Left lung (tissue), 10 donors: Measurements from ENCODE around the gene CUX1. TPM values are rescaled to one million over a fixed set of nuclear protein-coding genes. Genes with fewer than 3 reads are reported as not detected.

ENCODE experiments used
- ATAC-seq: fragments of 200-7000 bp; cut with Tn5 transposase; one replicate; pipeline ENCODE4 v1.9.1; 2020; ENCODE audit warnings: moderate library complexity
- DNase-seq, 4 donors: peaks; one replicate each; pipeline ENCODE4 v3.0.0-alpha.2; 2013 to 2020
- H3K27ac ChIP-seq, 2 donors: fragments of 200-600 bp; sonication (generic) in 1 of 2; one replicate each; pipeline versions ENCODE4 v1.5.0 to v1.8.0; 2020 to 2021
- H3K27me3 ChIP-seq, 2 donors: fragments of 200-600 bp; sonication (generic) in 1 of 2; one replicate each; pipeline versions ENCODE4 v1.5.0 to v1.8.0; 2020 to 2021
- H3K36me3 ChIP-seq, 2 donors: fragments of 200-600 bp; sonication (generic) in 1 of 2; one replicate each; pipeline versions ENCODE4 v1.5.0 to v1.8.0; 2020 to 2021
- H3K4me1 ChIP-seq, 2 donors: fragments of 200-600 bp; one replicate each; pipeline ENCODE4 v1.8.0; 2021
- H3K4me3 ChIP-seq, 2 donors: fragments of 200-600 bp; sonication (generic) in 1 of 2; one replicate each; pipeline versions ENCODE4 v1.5.0 to v1.8.0; 2020 to 2021; ENCODE audit warnings: mild to moderate bottlenecking in 1 of 2
- H3K9me3 ChIP-seq, 2 donors: fragments of 200-600 bp; sonication (generic) in 1 of 2; one replicate each; pipeline versions ENCODE4 v1.5.0 to v1.8.0; 2020 to 2021
- intact Hi-C, 2 donors: fragments of 100-400 bp; cut with DNase I; formaldehyde crosslinking; loops; one replicate each; pipeline versions ENCODE4 v1.11.2 to v1.14.2; 2022
- polyA plus RNA-seq, 6 donors: library from polyadenylated mRNA; unstranded; fragments of 120-200 nt; gene quantifications; one replicate each; pipeline ENCODE4 v1.2.1, GENCODE V29; 2013; ENCODE audit not compliant: insufficient read length in 6 of 6
- total RNA-seq, 2 donors: library from RNA; stranded (reverse); fragmentation: NEBNext Ultra II Directional; extraction: Animal tissue kit (Norgen Biotek cat#: 25700); gene quantifications; one replicate each; pipeline ENCODE4 v1.2.1, GENCODE V29; 2021
- TF ChIP-seq, protein P1 (sequence below), 2 donors: fragments of 200-600 bp; sonication (generic) in 1 of 2; IDR thresholded peaks; one replicate each; pipeline versions ENCODE4 v1.5.0 to v1.8.0; 2021; ENCODE audit warnings: antibody characterized with exemption in 2 of 2
- donor health status: DM: no; HTN: yes; CAD: no.
- donor health status: DM: no; HTN: no; CAD: no.

CUX1 gene
- total and polyA plus RNA-seq, 8 donors = 86.4 to 157 (median 96.4) TPM

DNA sequence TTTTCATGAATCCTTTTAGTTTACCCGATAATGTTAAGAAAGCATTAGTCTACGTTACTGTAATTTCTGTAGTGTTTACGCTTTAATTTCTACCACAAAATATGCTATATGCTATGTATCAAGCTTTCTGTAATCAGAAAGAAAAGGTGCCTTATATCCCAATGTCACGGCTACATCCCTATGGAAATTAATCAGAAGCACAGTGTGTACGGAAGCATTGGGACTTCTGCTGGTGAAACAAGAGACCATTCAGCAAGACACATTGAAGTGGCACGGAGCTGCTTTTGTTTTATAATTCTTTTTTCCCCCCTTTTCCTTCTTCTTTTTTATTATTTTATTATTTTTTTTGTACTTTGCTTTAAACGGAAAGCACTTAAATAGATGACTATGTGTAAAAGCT is 438.1 kb downstream of the CUX1 start:
- no peaks in the 10 kb centered on the region for H3K4me1 ChIP-seq
- ATAC-seq = no peak
- no peaks in the 10 kb centered on the region for H3K9me3 ChIP-seq
- intact Hi-C loops = no loop called here
- H3K27me3 ChIP-seq = no peaks in the 10 kb centered on the region
- DNase-seq = no peak
- no peak overlapping the region for H3K27ac ChIP-seq
- H3K4me3 ChIP-seq = no peak overlapping the region
- TF ChIP-seq, protein P1, sequence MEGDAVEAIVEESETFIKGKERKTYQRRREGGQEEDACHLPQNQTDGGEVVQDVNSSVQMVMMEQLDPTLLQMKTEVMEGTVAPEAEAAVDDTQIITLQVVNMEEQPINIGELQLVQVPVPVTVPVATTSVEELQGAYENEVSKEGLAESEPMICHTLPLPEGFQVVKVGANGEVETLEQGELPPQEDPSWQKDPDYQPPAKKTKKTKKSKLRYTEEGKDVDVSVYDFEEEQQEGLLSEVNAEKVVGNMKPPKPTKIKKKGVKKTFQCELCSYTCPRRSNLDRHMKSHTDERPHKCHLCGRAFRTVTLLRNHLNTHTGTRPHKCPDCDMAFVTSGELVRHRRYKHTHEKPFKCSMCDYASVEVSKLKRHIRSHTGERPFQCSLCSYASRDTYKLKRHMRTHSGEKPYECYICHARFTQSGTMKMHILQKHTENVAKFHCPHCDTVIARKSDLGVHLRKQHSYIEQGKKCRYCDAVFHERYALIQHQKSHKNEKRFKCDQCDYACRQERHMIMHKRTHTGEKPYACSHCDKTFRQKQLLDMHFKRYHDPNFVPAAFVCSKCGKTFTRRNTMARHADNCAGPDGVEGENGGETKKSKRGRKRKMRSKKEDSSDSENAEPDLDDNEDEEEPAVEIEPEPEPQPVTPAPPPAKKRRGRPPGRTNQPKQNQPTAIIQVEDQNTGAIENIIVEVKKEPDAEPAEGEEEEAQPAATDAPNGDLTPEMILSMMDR (IDR thresholded peaks at IDR 0.05) = no peak
- peaks cover 0 to 20% of the 10 kb centered on the region in 2 donors for H3K36me3 ChIP-seq

DNA sequence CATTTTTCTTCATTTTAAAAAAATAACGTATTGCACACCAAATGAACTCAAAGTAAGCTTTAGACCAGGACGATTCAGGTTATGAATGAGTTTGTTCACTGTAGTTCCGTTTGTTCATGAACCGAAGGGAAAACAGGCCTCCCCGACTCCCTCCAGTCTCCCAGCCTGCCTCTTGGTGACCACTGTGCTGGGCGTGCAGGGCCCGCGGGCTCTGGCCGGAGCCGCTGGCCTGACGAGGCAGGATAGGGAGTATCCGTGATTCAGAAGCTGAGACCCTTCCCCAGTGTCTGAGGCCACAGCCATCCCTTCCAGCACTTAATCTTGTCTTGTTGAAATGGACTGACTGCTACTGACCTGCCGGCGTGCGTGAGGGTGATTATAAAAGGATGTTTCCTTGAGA is 438.5 kb downstream of the CUX1 start:
- H3K27me3 ChIP-seq = no peaks in the 10 kb centered on the region
- H3K4me3 ChIP-seq = no peak overlapping the region
- H3K27ac ChIP-seq = no peak overlapping the region
- TF ChIP-seq, protein P1 (IDR thresholded peaks at IDR 0.05) = no peak
- ATAC-seq (no peak), DNase-seq (no peak)
- intact Hi-C loops = no loop called here
- H3K4me1 ChIP-seq = no peaks in the 10 kb centered on the region
- H3K9me3 ChIP-seq = no peaks in the 10 kb centered on the region
- H3K36me3 ChIP-seq = peaks cover 0 to 18% of the 10 kb centered on the region in 2 donors

DNA sequence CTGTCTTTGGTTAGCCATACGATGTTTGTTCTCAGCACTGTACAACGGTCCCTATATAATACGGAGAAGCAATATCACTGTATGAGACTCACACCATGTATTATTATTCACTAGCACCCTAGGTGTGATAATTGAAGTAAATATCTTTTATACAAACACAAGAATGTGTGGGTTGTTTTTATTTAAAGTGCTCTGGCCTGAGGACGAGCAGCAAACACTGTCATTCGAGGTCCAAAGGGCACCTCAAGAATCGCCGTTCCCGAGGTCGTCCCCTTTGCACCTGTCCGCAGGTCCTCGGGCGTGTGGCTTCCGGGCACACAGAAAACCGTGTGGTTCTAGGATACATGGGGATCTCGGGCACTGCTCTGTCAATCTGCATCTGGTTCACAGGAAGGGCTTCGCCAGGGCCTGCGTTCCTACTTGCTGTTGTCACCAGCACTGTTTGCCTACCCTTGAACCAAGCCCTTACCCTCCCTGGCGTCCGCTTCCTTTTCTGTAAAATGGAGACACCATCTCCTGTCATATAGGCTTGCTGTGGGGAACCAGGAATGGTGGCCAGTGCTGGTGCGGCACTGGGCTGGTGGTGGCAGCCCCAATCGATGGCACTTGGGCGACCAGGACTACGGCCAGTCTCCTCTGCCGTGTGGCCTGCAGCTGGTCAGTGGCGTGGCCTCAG is 440.8 kb downstream of the CUX1 start:
- no peak for ATAC-seq
- TF ChIP-seq, protein P1 (IDR thresholded peaks at IDR 0.05) = no peak

DNA sequence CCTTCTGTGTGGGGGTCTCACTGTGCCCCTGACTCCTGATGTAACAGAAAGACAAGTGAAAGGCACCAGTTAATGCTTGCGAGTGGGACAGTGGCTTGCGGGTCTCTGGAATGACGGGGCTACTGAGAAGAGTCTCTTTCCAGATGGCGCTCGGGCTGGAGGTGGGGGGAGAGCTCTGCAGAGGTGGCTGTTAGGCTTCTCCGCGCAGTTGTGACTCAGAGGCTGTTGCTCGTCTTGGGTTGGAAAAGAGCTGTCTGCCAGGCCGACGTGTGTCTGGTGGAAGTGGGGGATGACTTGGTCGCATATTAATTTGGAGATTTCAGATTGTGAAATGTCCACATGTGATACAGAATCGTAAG is 441.3 kb downstream of the CUX1 start:
- Histone ChIP-seq H3K4me3 (no peak overlapping the region), H3K36me3 (peaks cover 0 to 8% of the 10 kb centered on the region in 2 donors), H3K27me3 (no peaks in the 10 kb centered on the region), H3K27ac (no peak overlapping the region), H3K4me1 (no peaks in the 10 kb centered on the region), H3K9me3 (no peaks in the 10 kb centered on the region)
- ATAC-seq = no peak
- TF ChIP-seq, protein P1 (IDR thresholded peaks at IDR 0.05) = no peak
- no peak for DNase-seq
- intact Hi-C loops = no loop called here

More for the DNA sequence above, 440.8 kb downstream of the CUX1 start:
- Histone ChIP-seq H3K4me1 (no peaks in the 10 kb centered on the region), H3K27ac (no peak overlapping the region), H3K36me3 (peaks cover 0 to 10% of the 10 kb centered on the region in 2 donors), H3K9me3 (no peaks in the 10 kb centered on the region), H3K27me3 (no peaks in the 10 kb centered on the region), H3K4me3 (no peak overlapping the region)
- intact Hi-C loops = no loop called here
- peak in 1 of 4 donors; percentile 48 for DNase-seq

DNA sequence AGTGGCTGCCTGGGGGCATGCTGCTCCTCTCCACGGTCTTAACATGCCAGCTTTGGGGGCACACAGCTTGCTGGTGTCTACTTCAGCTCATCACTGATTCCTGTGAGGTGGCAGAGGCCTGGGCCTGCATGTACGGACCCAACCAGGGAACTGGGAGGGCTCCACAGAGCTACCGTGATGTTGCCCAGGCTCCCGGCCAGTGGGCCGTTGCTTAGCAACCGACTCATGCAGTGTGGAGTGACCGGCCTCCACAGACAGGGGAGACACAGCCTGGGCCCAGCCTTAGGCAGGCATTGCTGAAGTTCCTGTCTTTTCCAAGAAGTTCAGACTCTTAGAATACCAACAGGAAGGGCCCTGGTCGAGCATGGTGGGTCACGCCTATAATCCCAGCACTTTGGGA is 443.4 kb downstream of the CUX1 start:
- no peak overlapping the region for H3K4me3 ChIP-seq
- DNase-seq (peak in 2 of 4 donors; percentile 28 to 51), ATAC-seq (peak; percentile 17)
- no peaks in the 10 kb centered on the region for H3K27me3 ChIP-seq
- H3K27ac ChIP-seq = no peak overlapping the region
- TF ChIP-seq, protein P1 (IDR thresholded peaks at IDR 0.05) = no peak
- intact Hi-C loops = no loop called here
- no peaks in the 10 kb centered on the region for H3K36me3 ChIP-seq
- H3K9me3 ChIP-seq = no peaks in the 10 kb centered on the region
- H3K4me1 ChIP-seq = no peaks in the 10 kb centered on the region
